Activated CD8-positive, alpha-beta T cell treated with anti-CD3 and anti-CD28 coated beads for 36 hours (primary cell): ENCODE measurements around the gene GNB1L. TPM values are rescaled to one million over a fixed set of nuclear protein-coding genes. Genes with fewer than 3 reads are reported as not detected.

Source experiments
- ATAC-seq: fragments of 200-7000 bp; cut with Tn5 transposase; one replicate; pipeline ENCODE4 v1.10.0; 2021; ENCODE audit warnings: mild to moderate bottlenecking, moderate library complexity
- CTCF ChIA-PET: fragments of 350-600 bp; sonication (Branson Sonifier 250); formaldehyde crosslinking; loops from one replicate; lab custom pipeline; 2021; ENCODE audit warnings: antibody characterized with exemption; lab: Charles Lee
- POLR2A ChIA-PET: fragments of 350-600 bp; sonication (Branson Sonifier 250); formaldehyde crosslinking; loops from one replicate; lab custom pipeline; 2021; ENCODE audit warnings: antibody characterized with exemption; lab: Charles Lee
- DNase-seq: peaks from one replicate; pipeline ENCODE4 v3.0.0-alpha.2; 2020
- H3K27ac Mint-ChIP-seq: one replicate; pipeline ENCODE4 v1.8.0; 2021; ENCODE audit warnings: mild to moderate bottlenecking, mixed read lengths
- H3K27me3 Mint-ChIP-seq: one replicate; pipeline ENCODE4 v1.8.0; 2021; ENCODE audit warnings: mixed read lengths
- H3K36me3 Mint-ChIP-seq: one replicate; pipeline ENCODE4 v1.8.0; 2021; ENCODE audit warnings: low read depth, mixed read lengths
- H3K4me1 Mint-ChIP-seq: one replicate; pipeline ENCODE4 v1.8.0; 2021; ENCODE audit warnings: low read depth, mixed read lengths
- H3K4me3 Mint-ChIP-seq: one replicate; pipeline ENCODE4 v1.8.0; 2021; ENCODE audit warnings: mild to moderate bottlenecking, moderate library complexity, mixed read lengths
- H3K9me3 Mint-ChIP-seq: one replicate; pipeline ENCODE4 v1.8.0; 2021; ENCODE audit warnings: mixed read lengths
- intact Hi-C: fragments of 100-400 bp; cut with micrococcal nuclease; formaldehyde crosslinking; loops from one replicate; pipeline ENCODE4 v1.10.0; 2022
- total RNA-seq, 2 experiments: library from RNA; stranded (reverse); gene quantifications; one replicate each; pipeline ENCODE4 v1.2.3, GENCODE V29; 2021
- TF ChIP-seq, protein P1 (sequence below): fragments of 200-600 bp; IDR thresholded peaks from one replicate; pipeline ENCODE4 v1.8.0; 2022; ENCODE audit warnings: antibody characterized with exemption, mild to moderate bottlenecking

Gene GNB1L
- total RNA-seq, 2 experiments from 2014 or later, result 16.2 to 17.4 TPM

- no peaks in the 10 kb centered on the region for H3K9me3 Mint-ChIP-seq
- H3K4me1 Mint-ChIP-seq, result no peaks in the 10 kb centered on the region
- peaks cover 25% of the 10 kb centered on the region for H3K36me3 Mint-ChIP-seq
- POLR2A ChIA-PET, result interaction anchor here (0.8 kb wide), 1 partner anchor 46 kb away, joined by 3 read pairs; no protein-coding TSS in a partner anchor
- intact Hi-C loops, result no loop called here
- H3K27ac Mint-ChIP-seq, result no peak overlapping the region
- no peak for DNase-seq
- CTCF ChIA-PET, result interaction anchor here (0.6 kb wide), 1 partner anchor 1835 kb away, joined by 3 read pairs; no protein-coding TSS in a partner anchor
- TF ChIP-seq, protein P1, sequence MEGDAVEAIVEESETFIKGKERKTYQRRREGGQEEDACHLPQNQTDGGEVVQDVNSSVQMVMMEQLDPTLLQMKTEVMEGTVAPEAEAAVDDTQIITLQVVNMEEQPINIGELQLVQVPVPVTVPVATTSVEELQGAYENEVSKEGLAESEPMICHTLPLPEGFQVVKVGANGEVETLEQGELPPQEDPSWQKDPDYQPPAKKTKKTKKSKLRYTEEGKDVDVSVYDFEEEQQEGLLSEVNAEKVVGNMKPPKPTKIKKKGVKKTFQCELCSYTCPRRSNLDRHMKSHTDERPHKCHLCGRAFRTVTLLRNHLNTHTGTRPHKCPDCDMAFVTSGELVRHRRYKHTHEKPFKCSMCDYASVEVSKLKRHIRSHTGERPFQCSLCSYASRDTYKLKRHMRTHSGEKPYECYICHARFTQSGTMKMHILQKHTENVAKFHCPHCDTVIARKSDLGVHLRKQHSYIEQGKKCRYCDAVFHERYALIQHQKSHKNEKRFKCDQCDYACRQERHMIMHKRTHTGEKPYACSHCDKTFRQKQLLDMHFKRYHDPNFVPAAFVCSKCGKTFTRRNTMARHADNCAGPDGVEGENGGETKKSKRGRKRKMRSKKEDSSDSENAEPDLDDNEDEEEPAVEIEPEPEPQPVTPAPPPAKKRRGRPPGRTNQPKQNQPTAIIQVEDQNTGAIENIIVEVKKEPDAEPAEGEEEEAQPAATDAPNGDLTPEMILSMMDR, result no peak
- no peak overlapping the region for H3K4me3 Mint-ChIP-seq
- no peaks in the 10 kb centered on the region for H3K27me3 Mint-ChIP-seq
- no peak for ATAC-seq
Measured at GRCh38 chr22:19797086-19798002, 57.3 kb downstream of the GNB1L start.

DNA sequence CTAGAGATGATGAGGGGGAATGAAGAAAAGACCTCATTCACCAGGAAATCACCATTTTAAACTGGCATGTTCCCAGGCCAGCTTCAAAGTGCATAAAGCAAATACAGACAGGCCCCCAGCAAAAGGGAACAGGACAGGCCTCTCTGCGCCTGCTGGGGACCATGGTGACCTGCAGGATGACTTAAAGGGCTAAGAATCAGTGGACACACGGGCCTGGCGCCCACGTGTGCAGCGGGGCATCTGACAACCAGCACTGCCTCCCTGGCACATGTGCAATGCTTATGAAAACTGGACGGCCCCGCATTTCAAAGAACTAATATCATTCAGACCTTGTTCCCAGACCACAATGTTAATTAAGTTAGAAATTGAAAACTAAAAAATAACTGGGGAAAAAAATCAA, 58.5 kb downstream of the GNB1L start:
- no peaks in the 10 kb centered on the region for H3K4me1 Mint-ChIP-seq
- intact Hi-C loops, result no loop called here
- no peak for ATAC-seq
- H3K27ac Mint-ChIP-seq, result no peak overlapping the region
- ChIA-PET CTCF (interaction anchor here (1.2 kb wide), 1 partner anchor 72 kb away, joined by 3 read pairs; the partner anchor contains the start of gene GP1BB), POLR2A (interaction anchor here (0.8 kb wide), 1 partner anchor 47 kb away, joined by 3 read pairs; no protein-coding TSS in a partner anchor)
- no peaks in the 10 kb centered on the region for H3K27me3 Mint-ChIP-seq
- TF ChIP-seq, protein P1, result no peak
- H3K36me3 Mint-ChIP-seq, result peaks cover 36% of the 10 kb centered on the region
- no peak for DNase-seq
- no peak overlapping the region for H3K4me3 Mint-ChIP-seq
- peaks cover 4% of the 10 kb centered on the region for H3K9me3 Mint-ChIP-seq

DNA sequence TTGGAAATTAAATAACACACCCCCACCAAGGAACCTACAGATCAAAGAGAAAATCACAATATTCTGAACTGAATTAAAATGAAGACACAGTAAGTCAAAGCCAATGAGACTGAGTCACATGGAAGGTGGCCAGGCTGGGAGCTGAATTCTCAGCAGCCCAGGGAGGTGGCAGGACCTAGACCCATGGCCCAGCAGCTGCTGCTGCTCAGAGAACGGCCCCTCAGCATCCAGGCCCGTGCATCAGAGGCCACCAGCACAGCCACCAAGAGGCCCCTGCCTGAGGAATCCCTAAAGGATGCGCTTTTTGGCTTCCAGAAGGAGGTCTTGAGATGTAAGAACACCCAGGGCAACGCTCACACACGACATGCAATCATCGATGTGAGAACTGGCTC, 59.1 kb downstream of the GNB1L start:
- Mint-ChIP-seq H3K4me3 (no peak overlapping the region), H3K9me3 (peaks cover 4% of the 10 kb centered on the region), H3K27me3 (no peaks in the 10 kb centered on the region), H3K27ac (no peak overlapping the region), H3K36me3 (peaks cover 37% of the 10 kb centered on the region), H3K4me1 (no peaks in the 10 kb centered on the region)
- ChIA-PET CTCF (interaction anchor here (1.2 kb wide), 1 partner anchor 72 kb away, joined by 3 read pairs; the partner anchor contains the start of gene GP1BB), POLR2A (interaction anchor here (0.6 kb wide), 2 partner anchors 95 to 104 kb away, joined by 3 read pairs; no protein-coding TSS in a partner anchor)
- intact Hi-C loops, result no loop called here
- no peak for ATAC-seq
- TF ChIP-seq, protein P1, result no peak
- no peak for DNase-seq

DNA sequence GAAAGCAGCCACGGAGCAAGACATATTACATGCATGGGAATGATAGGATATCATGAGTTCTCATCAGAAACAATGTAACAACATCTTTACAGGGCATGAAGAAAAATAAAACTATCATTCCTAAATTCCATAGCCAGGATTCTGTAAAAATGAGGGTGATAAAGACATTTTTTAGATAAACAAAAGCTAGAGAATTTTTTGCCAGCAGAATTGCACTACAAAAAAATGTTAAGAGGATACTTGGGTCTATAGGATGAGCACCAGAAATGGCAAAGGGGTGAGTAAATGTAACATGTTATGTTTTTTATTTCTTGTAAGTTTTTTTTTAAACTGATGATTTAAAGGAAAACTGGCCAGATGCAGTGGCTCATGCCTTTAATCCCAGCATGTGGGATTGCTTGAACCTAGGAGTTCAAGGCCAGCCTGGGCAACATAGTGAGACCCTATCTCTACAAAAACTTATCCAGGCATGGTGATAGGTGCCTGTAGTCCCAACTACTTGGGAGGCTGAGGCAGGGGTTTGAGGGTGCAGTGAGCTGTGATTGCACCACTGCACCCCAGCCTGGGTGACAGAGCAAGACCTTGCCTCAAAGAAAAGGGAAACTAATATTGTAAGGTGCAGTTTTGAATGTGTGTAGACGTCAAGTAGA, 60.9 kb downstream of the GNB1L start:
- intact Hi-C loops, result no loop called here
- ChIA-PET CTCF (interaction anchor here (1.7 kb wide), 1 partner anchor 63 kb away, joined by 4 read pairs; no protein-coding TSS in a partner anchor), POLR2A (no interaction called here)
- H3K27me3 Mint-ChIP-seq, result no peaks in the 10 kb centered on the region
- TF ChIP-seq, protein P1, result no peak
- H3K4me3 Mint-ChIP-seq, result no peak overlapping the region
- H3K4me1 Mint-ChIP-seq, result no peaks in the 10 kb centered on the region
- H3K36me3 Mint-ChIP-seq, result peaks cover 42% of the 10 kb centered on the region
- no peak overlapping the region for H3K27ac Mint-ChIP-seq
- no peak for ATAC-seq
- peaks cover 4% of the 10 kb centered on the region for H3K9me3 Mint-ChIP-seq
- DNase-seq, result no peak
